ENCODE data around the gene NFIC. TPM values are rescaled to one million over a fixed set of nuclear protein-coding genes. Genes with fewer than 3 reads are reported as not detected.

Gene NFIC
- total RNA-seq, 2 donors from 2014 or later, result 111 to 196 TPM

DNA sequence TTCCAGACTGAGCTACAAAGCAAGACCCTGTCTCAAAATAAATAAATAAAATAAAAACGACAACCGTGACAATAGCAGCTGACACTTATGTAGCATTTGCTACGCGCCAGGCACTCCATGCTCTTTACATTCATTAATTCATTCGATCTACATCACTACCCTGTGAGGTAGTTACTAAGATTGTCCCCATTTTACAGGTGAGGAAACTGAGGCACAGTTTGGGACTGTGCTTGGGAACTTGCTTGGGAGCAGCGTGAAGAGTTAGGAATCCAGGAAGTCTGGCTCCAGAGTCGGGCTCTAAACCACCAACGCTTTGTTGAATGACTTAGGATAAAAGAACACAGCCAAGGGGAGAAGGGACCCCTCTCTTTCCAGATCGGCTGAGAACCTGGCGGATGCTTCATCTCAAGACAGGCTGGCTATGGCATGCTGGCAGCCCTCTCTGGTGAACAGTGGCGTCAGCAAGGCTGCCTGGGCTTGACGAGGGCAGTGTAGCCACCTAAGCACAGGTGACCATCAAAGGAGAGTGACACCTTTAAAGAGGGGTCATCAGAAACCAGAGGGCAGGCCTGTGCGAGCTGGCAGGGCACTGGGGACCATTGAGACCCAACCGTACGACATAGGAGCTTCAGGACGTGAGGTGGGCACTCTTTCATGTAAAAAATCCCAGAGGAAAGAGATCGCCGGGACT is 133.5 kb downstream of the NFIC start:
- H3K27me3 ChIP-seq, result no peaks in the 10 kb centered on the region
- peak overlapping the region; percentile 73 to 85 for H3K4me3 ChIP-seq
- peaks cover 16% of the 10 kb centered on the region for H3K36me3 ChIP-seq
- peak overlapping the region; percentile 88 to 89 for H3K27ac ChIP-seq
- TF ChIP-seq, protein P1, sequence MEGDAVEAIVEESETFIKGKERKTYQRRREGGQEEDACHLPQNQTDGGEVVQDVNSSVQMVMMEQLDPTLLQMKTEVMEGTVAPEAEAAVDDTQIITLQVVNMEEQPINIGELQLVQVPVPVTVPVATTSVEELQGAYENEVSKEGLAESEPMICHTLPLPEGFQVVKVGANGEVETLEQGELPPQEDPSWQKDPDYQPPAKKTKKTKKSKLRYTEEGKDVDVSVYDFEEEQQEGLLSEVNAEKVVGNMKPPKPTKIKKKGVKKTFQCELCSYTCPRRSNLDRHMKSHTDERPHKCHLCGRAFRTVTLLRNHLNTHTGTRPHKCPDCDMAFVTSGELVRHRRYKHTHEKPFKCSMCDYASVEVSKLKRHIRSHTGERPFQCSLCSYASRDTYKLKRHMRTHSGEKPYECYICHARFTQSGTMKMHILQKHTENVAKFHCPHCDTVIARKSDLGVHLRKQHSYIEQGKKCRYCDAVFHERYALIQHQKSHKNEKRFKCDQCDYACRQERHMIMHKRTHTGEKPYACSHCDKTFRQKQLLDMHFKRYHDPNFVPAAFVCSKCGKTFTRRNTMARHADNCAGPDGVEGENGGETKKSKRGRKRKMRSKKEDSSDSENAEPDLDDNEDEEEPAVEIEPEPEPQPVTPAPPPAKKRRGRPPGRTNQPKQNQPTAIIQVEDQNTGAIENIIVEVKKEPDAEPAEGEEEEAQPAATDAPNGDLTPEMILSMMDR (IDR thresholded peaks at IDR 0.05), result no peak
- H3K9me3 ChIP-seq, result no peaks in the 10 kb centered on the region
- no peak for DNase-seq (ENCODE audit: low spot score)
- peaks cover 0 to 12% of the 10 kb centered on the region in 2 donors for H3K4me1 ChIP-seq

DNA sequence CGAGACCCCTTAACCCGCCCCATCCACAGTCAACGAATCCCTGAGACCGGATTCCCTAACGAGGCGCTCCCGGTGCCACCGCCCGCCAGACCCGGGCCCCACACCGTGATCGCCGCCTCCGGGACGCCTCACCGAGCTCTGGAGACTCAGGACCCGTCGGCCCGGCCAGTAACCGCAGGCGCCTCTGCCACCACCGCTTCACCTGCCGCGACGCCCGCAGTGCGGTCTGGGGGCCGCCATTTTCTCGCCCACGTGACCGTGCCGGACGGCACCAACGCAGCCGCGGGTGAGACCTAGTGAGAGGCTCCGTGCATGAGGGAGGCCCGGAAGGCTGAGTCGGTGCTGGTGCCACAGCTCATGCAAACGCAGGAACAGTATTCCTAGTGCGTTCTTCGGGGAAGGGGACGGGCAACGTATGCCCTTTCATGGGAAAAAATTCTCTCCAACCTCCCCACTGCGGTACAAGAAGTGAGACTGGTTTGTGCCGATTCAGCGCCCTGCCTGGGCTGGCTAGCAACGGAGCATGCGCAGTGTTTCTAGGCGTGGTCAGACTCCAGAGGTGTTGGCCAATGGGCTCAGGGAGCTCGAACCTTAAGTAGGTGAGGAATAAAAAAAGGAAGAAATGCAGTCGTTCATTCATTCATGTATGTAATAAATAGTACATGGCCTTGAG is 134.2 kb downstream of the NFIC start, which contains the start of gene DOHH:
DOHH (minus strand) TSS at position 246 of the 673 bp plus-strand sequence. CDS start 3,860 bp downstream, outside the sequence.
- peaks cover 10% of the 10 kb centered on the region for H3K36me3 ChIP-seq
- H3K27ac ChIP-seq, result peak within 1 kb of the TSS; percentile 88 to 89
- H3K4me1 ChIP-seq, result peaks cover 0 to 17% of the 10 kb centered on the region in 2 donors
- TF ChIP-seq, protein P1 (IDR thresholded peaks at IDR 0.05), result no peak
- no peaks in the 10 kb centered on the region for H3K9me3 ChIP-seq
- peak within 1 kb of the TSS; percentile 73 to 85 for H3K4me3 ChIP-seq
- no peaks in the 10 kb centered on the region for H3K27me3 ChIP-seq
- peak; percentile 95 for DNase-seq (ENCODE audit: low spot score)

DNA sequence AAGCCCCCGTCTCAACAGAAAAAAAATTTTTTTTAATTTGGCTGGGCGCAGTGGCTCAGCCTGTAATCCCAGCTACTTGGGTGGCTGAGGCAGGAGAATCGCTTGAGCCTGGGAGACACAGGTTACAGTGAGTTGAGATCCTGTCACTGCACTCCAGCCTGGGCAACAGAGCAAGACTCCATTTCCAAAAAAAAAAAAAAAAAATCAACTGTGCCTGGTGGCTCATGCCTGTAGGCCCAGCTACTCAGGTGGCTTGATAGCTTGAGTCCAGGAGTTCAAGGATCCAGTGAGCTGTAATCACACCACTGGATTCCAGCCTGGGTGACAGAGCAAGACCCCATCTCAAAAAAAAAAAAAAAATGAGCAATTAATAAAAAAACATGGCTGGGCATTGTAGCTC is 135.4 kb downstream of the NFIC start:
- Histone ChIP-seq H3K36me3 (no peaks in the 10 kb centered on the region), H3K27ac (no peak overlapping the region), H3K9me3 (no peaks in the 10 kb centered on the region), H3K4me1 (peaks cover 0 to 20% of the 10 kb centered on the region in 2 donors), H3K4me3 (no peak overlapping the region), H3K27me3 (no peaks in the 10 kb centered on the region)
- no peak for DNase-seq (ENCODE audit: low spot score)
- TF ChIP-seq, protein P1 (IDR thresholded peaks at IDR 0.05), result no peak

DNA sequence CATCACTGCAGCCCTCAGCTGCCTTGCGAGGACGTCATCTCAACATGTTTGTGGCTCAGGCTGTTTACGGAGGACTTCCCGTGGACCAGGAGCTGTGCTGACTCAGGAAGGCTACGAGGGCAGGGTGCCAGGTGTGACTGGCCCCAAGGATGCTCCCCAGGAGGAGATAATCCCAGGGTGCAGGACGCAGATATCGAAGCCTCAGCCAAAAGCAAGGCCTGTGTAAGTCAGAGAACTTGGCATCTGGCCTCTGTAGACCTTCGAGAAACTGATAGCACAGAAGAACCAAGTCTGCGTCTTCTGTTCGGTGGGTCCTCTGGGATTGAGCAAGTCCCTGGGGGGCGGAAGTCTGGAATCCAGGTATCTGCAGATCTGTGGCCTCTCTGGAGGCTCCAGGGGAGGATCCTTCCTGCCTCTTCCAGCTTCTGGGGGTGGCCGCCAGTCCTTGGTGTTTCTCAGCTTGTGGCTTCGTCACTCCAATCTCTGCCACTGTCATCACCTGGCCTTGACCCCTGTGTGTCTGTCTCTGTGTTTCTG is 136.7 kb downstream of the NFIC start:
- Histone ChIP-seq H3K36me3 (no peaks in the 10 kb centered on the region), H3K27ac (no peak overlapping the region), H3K4me3 (no peak overlapping the region), H3K27me3 (no peaks in the 10 kb centered on the region), H3K4me1 (peaks cover 0 to 34% of the 10 kb centered on the region in 2 donors), H3K9me3 (no peaks in the 10 kb centered on the region)
- DNase-seq (ENCODE audit: low spot score), result no peak
- TF ChIP-seq, protein P1 (IDR thresholded peaks at IDR 0.05), result no peak

DNA sequence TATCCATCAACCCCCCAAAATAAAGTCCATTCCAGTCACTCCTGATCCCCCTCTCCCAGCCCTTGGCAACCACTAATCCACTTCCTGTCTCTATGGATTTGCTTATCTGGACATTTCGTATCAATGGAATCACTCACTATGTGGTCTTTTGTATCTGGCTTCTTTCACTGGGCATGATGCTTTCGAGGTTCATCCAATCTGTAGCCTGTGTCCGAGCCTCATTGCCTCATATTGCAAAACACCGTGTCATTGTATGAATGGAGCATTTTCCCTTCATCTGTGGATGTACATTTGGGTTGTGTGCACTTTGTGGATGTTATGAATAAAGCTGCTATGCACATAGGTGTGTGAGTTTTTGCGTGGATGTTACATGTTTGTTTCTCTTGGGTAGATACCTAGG is 138.4 kb downstream of the NFIC start:
- no peaks in the 10 kb centered on the region for H3K27me3 ChIP-seq
- DNase-seq (ENCODE audit: low spot score), result no peak
- H3K27ac ChIP-seq, result no peak overlapping the region
- no peak overlapping the region for H3K4me3 ChIP-seq
- no peaks in the 10 kb centered on the region for H3K9me3 ChIP-seq
- TF ChIP-seq, protein P1 (IDR thresholded peaks at IDR 0.05), result no peak
- peaks cover 0 to 40% of the 10 kb centered on the region in 2 donors for H3K4me1 ChIP-seq
- no peaks in the 10 kb centered on the region for H3K36me3 ChIP-seq
